HepG2 (cell line): Measurements from ENCODE around the gene PRMT2. TPM values are rescaled to one million over a fixed set of nuclear protein-coding genes. Genes with fewer than 3 reads are reported as not detected.

Experiments used
- GATA4 ChIP-seq: sonication (generic); IDR thresholded peaks from 2 replicates; pipeline ENCODE4 v1.6.1; 2016; ENCODE audit warnings: antibody characterized with exemption, low read depth, borderline replicate concordance
- KAT8 ChIP-seq: IDR thresholded peaks from 2 replicates; pipeline ENCODE4 v1.6.1; 2016; ENCODE audit warnings: missing genetic modification reagents, missing compliant biosample characterization
- NFIC ChIP-seq: IDR thresholded peaks from 2 replicates; pipeline ENCODE4 v1.6.1; 2012; ENCODE audit warnings: mild to moderate bottlenecking, low read length, inconsistent platforms
- NR3C1 ChIP-seq: sonication (generic); formaldehyde crosslinking; IDR thresholded peaks from 2 replicates; pipeline ENCODE4 v1.4.0; 2020; ENCODE audit warnings: missing genetic modification reagents
- RELA ChIP-seq: sonication (generic); formaldehyde crosslinking; IDR thresholded peaks from 2 replicates; pipeline ENCODE4 v1.4.0; 2020; ENCODE audit warnings: missing genetic modification reagents
- SATB2 ChIP-seq: sonication (generic); formaldehyde crosslinking; IDR thresholded peaks from 2 replicates; pipeline ENCODE4 v1.5.0; 2020; ENCODE audit warnings: missing genetic modification reagents
- ZNF34 ChIP-seq: sonication (generic); formaldehyde crosslinking; IDR thresholded peaks from 2 replicates; pipeline ENCODE4 v1.4.0; 2020; ENCODE audit warnings: mild to moderate bottlenecking, missing genetic modification reagents, borderline replicate concordance
- polyA plus RNA-seq, 8 experiments: library from polyadenylated mRNA; depleted of rRNA in 3 of 8; stranded (reverse) in 7 of 8; unstranded in 1 of 8; fragments of >200 nt; fragmentation: Illumina TruSeq in 4 of 8; extraction: Trizol in 4 of 8; gene quantifications; 2 replicates each; pipeline versions ENCODE4 v1.2.1 to v1.2.3, GENCODE V29; 2011 to 2016; ENCODE audit warnings: low read depth in 4 of 8, missing spikeins in 1 of 8, mixed read lengths in 1 of 8; ENCODE audit not compliant: insufficient read depth in 1 of 8
- total RNA-seq, 5 experiments: library from RNA; depleted of rRNA; stranded (reverse); fragments of >200 nt; fragmentation: Illumina TruSeq; extraction: Trizol; gene quantifications; 2 replicates each; pipeline ENCODE4 v1.2.3, GENCODE V29; 2016; ENCODE audit warnings: low read depth in 1 of 5
- TF ChIP-seq, protein P1 (sequence below): sonication (generic); formaldehyde crosslinking; IDR thresholded peaks from 2 replicates; pipeline ENCODE4 v1.5.0; 2020; ENCODE audit warnings: missing genetic modification reagents
- TF ChIP-seq, protein P2 (sequence below): sonication (generic); formaldehyde crosslinking; IDR thresholded peaks from 2 replicates; pipeline ENCODE4 v1.4.0; 2020; ENCODE audit warnings: mild to moderate bottlenecking, missing genetic modification reagents
- TF ChIP-seq, protein P3 (sequence below), 2 experiments: IDR thresholded peaks; 2 replicates each; pipeline ENCODE4 v1.6.1; 2011 to 2012; ENCODE audit warnings: low read length in 2 of 2, borderline replicate concordance in 1 of 2, low read depth in 1 of 2, mild to moderate bottlenecking in 1 of 2, moderate library complexity in 1 of 2
- TF ChIP-seq, protein P4 (sequence below): sonication (generic); formaldehyde crosslinking; IDR thresholded peaks from 2 replicates; pipeline ENCODE4 v1.4.0; 2020; ENCODE audit warnings: missing genetic modification reagents
- TF ChIP-seq, protein P5 (sequence below): sonication (generic); formaldehyde crosslinking; conservative IDR thresholded peaks from 2 replicates; pipeline ENCODE4 v1.5.0; 2020; ENCODE audit warnings: missing genetic modification reagents
- TF ChIP-seq, protein P6 (sequence below): sonication (generic); formaldehyde crosslinking; IDR thresholded peaks from 2 replicates; pipeline ENCODE4 v1.4.0; 2020; ENCODE audit warnings: mild to moderate bottlenecking, missing genetic modification reagents
- TF ChIP-seq, protein P7 (sequence below): sonication (generic); formaldehyde crosslinking; IDR thresholded peaks from 2 replicates; pipeline ENCODE4 v1.5.0; 2020; ENCODE audit warnings: missing genetic modification reagents

The PRMT2 gene
- total and polyA plus RNA-seq, 2 of the 13 experiments (the other 11 are each of a cell fraction or from before 2014, with no cell fraction given) = 54.4 to 78.8 TPM

DNA sequence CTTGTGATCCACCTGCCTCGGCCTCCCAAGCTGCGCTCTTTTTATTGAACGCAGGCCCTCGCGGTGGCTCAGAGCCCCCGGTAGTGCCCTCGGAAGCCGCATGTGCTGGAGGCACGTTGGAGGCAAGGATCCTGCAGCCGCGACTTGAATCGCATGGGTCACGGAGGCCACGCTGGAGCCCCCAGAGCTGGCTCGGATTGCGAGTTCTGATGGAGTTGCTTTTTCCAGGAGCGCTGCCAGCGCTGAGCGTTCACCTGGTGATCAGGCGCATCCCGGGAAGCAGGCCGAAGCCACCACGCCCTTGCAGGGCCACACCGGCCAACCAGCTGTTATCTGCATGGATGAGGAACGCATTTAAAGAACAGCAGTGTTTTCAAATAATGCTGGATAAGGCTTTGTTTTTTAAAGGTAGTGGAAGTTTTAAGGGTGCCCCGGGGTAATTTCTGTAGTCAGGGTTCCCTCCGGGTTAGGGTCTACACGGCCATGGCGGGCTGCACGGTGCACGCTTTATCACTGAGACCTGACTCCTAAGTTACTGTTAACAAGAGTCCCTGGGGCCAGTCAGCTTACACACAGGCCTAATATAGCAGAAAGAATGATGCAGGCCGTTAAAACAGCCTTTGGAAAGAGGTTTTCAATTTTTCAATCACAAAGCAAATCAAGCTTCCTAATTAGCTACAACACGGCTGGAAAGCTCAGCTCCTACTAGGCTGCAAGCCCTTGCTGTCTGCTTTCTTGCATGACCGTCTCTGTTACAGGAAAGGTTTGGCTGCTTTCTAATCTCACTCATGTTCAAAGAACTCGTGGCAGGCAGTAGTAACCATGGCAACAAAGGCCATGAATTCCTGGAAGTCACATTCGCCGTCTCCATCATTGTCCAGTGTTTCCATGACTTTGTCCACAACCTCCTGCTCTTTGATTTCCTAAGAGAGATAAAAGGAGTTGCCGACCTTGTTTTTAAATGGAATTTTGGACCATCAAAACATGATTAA is 36.6 kb upstream of the PRMT2 start (continued):
- TF ChIP-seq, protein P1, sequence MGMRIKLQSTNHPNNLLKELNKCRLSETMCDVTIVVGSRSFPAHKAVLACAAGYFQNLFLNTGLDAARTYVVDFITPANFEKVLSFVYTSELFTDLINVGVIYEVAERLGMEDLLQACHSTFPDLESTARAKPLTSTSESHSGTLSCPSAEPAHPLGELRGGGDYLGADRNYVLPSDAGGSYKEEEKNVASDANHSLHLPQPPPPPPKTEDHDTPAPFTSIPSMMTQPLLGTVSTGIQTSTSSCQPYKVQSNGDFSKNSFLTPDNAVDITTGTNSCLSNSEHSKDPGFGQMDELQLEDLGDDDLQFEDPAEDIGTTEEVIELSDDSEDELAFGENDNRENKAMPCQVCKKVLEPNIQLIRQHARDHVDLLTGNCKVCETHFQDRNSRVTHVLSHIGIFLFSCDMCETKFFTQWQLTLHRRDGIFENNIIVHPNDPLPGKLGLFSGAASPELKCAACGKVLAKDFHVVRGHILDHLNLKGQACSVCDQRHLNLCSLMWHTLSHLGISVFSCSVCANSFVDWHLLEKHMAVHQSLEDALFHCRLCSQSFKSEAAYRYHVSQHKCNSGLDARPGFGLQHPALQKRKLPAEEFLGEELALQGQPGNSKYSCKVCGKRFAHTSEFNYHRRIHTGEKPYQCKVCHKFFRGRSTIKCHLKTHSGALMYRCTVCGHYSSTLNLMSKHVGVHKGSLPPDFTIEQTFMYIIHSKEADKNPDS = no peak
- TF ChIP-seq GATA4 = no peak
- TF ChIP-seq, protein P2, sequence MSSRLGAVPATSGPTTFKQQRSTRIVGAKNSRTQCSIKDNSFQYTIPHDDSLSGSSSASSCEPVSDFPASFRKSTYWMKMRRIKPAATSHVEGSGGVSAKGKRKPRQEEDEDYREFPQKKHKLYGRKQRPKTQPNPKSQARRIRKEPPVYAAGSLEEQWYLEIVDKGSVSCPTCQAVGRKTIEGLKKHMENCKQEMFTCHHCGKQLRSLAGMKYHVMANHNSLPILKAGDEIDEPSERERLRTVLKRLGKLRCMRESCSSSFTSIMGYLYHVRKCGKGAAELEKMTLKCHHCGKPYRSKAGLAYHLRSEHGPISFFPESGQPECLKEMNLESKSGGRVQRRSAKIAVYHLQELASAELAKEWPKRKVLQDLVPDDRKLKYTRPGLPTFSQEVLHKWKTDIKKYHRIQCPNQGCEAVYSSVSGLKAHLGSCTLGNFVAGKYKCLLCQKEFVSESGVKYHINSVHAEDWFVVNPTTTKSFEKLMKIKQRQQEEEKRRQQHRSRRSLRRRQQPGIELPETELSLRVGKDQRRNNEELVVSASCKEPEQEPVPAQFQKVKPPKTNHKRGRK (CRISPR knock-in tag) = no peak
- TF ChIP-seq, protein P3, sequence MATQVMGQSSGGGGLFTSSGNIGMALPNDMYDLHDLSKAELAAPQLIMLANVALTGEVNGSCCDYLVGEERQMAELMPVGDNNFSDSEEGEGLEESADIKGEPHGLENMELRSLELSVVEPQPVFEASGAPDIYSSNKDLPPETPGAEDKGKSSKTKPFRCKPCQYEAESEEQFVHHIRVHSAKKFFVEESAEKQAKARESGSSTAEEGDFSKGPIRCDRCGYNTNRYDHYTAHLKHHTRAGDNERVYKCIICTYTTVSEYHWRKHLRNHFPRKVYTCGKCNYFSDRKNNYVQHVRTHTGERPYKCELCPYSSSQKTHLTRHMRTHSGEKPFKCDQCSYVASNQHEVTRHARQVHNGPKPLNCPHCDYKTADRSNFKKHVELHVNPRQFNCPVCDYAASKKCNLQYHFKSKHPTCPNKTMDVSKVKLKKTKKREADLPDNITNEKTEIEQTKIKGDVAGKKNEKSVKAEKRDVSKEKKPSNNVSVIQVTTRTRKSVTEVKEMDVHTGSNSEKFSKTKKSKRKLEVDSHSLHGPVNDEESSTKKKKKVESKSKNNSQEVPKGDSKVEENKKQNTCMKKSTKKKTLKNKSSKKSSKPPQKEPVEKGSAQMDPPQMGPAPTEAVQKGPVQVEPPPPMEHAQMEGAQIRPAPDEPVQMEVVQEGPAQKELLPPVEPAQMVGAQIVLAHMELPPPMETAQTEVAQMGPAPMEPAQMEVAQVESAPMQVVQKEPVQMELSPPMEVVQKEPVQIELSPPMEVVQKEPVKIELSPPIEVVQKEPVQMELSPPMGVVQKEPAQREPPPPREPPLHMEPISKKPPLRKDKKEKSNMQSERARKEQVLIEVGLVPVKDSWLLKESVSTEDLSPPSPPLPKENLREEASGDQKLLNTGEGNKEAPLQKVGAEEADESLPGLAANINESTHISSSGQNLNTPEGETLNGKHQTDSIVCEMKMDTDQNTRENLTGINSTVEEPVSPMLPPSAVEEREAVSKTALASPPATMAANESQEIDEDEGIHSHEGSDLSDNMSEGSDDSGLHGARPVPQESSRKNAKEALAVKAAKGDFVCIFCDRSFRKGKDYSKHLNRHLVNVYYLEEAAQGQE (IDR thresholded peaks at IDR 0.05; ENCODE audit: borderline replicate concordance in 1 of 2, low read depth in 1 of 2, low read length in 2 of 2) = no peak
- no peak for TF ChIP-seq KAT8
- no peak for TF ChIP-seq ZNF34
- TF ChIP-seq, protein P4, sequence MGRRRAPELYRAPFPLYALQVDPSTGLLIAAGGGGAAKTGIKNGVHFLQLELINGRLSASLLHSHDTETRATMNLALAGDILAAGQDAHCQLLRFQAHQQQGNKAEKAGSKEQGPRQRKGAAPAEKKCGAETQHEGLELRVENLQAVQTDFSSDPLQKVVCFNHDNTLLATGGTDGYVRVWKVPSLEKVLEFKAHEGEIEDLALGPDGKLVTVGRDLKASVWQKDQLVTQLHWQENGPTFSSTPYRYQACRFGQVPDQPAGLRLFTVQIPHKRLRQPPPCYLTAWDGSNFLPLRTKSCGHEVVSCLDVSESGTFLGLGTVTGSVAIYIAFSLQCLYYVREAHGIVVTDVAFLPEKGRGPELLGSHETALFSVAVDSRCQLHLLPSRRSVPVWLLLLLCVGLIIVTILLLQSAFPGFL (CRISPR knock-in tag) = no peak
- TF ChIP-seq RELA = no peak
- TF ChIP-seq, protein P5, sequence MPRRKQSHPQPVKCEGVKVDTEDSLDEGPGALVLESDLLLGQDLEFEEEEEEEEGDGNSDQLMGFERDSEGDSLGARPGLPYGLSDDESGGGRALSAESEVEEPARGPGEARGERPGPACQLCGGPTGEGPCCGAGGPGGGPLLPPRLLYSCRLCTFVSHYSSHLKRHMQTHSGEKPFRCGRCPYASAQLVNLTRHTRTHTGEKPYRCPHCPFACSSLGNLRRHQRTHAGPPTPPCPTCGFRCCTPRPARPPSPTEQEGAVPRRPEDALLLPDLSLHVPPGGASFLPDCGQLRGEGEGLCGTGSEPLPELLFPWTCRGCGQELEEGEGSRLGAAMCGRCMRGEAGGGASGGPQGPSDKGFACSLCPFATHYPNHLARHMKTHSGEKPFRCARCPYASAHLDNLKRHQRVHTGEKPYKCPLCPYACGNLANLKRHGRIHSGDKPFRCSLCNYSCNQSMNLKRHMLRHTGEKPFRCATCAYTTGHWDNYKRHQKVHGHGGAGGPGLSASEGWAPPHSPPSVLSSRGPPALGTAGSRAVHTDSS (CRISPR knock-in tag) = no peak
- no peak for TF ChIP-seq NR3C1 (CRISPR knock-in tag)
- TF ChIP-seq SATB2 = no peak
- TF ChIP-seq, protein P6, sequence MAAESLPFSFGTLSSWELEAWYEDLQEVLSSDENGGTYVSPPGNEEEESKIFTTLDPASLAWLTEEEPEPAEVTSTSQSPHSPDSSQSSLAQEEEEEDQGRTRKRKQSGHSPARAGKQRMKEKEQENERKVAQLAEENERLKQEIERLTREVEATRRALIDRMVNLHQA = no peak
- no peak for TF ChIP-seq NFIC
- TF ChIP-seq, protein P7, sequence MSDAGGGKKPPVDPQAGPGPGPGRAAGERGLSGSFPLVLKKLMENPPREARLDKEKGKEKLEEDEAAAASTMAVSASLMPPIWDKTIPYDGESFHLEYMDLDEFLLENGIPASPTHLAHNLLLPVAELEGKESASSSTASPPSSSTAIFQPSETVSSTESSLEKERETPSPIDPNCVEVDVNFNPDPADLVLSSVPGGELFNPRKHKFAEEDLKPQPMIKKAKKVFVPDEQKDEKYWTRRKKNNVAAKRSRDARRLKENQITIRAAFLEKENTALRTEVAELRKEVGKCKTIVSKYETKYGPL (CRISPR knock-in tag) = no peak
